Measurements from ENCODE around the gene TTC5.

DNA sequence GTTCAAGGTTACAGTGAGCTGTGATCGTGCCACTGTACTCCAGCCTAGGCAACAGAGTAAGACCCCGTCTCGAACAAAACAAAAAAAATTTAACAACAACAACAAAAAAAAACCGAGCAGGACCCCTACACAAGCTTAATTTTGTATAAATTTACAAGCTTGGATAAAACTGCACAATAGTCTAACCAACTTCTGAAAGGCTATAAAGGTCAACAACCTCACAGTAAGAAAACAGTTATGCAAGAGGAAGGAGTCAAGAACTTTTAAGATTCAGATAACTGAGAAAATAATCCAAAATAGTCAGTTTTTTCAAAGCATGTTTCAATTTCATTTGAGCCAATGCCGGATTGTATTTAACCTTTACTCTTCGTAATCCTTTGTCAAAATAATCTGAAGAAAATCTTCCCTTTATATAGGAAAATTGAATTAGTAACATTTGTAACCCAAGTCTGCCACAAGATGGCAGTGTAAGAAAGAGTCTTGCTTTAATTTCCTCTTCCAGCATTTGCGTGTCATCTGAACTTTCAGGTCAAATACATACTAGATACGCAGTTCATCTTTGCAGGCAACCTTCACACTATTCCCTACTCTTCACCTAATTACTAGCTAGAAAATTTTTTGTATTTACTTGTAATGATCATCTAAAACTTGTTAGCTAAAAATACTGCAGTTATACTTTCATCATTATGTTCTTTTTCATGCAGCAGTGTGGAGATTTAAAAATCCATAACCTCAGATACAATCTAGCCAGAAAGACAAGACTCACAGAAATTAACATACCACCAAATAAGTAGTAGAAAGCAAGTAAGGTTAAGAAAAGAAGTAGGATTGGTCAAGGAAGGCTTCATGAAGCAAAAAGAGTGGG, 21.5 kb upstream of the TTC5 start:
- TF ChIP-seq, protein P1, sequence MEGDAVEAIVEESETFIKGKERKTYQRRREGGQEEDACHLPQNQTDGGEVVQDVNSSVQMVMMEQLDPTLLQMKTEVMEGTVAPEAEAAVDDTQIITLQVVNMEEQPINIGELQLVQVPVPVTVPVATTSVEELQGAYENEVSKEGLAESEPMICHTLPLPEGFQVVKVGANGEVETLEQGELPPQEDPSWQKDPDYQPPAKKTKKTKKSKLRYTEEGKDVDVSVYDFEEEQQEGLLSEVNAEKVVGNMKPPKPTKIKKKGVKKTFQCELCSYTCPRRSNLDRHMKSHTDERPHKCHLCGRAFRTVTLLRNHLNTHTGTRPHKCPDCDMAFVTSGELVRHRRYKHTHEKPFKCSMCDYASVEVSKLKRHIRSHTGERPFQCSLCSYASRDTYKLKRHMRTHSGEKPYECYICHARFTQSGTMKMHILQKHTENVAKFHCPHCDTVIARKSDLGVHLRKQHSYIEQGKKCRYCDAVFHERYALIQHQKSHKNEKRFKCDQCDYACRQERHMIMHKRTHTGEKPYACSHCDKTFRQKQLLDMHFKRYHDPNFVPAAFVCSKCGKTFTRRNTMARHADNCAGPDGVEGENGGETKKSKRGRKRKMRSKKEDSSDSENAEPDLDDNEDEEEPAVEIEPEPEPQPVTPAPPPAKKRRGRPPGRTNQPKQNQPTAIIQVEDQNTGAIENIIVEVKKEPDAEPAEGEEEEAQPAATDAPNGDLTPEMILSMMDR (IDR thresholded peaks at IDR 0.05; ENCODE audit: insufficient read depth, low read length, poor library complexity, severe bottlenecking), result peak; percentile 77
- no peak for TF ChIP-seq EZH2phosphoT487 (conservative IDR thresholded peaks at IDR 0.05; ENCODE audit: low read length)
